Heart left ventricle (tissue), 16 donors: Measurements from ENCODE around the gene LRP5. TPM values are rescaled to one million over a fixed set of nuclear protein-coding genes. Genes with fewer than 3 reads are reported as not detected.

ENCODE experiments used
- ATAC-seq, 4 donors: fragments of 200-7000 bp; cut with Tn5 transposase; one replicate each; pipeline ENCODE4 v1.9.1; 2020 to 2022; ENCODE audit warnings: moderate library complexity in 4 of 4, mild to moderate bottlenecking in 3 of 4, moderate number of reproducible peaks in 1 of 4
- DNase-seq, 5 donors: peaks; one replicate each; pipeline ENCODE4 v3.0.0-alpha.2; 2020
- H3K27ac ChIP-seq, 12 donors: fragments of 200-600 bp; sonication (generic) in 4 of 12; one replicate each; pipeline versions ENCODE4 v1.5.0 to v1.8.0; 2016 to 2022; ENCODE audit warnings: mild to moderate bottlenecking in 2 of 12
- H3K27me3 ChIP-seq, 9 donors: fragments of 200-600 bp; sonication (generic) in 2 of 9; one replicate each; pipeline versions ENCODE4 v1.5.1 to v1.8.0; 2016 to 2022; ENCODE audit warnings: mild to moderate bottlenecking in 3 of 9
- H3K36me3 ChIP-seq, 9 donors: fragments of 200-600 bp; sonication (generic) in 2 of 9; one replicate each; pipeline versions ENCODE4 v1.5.0 to v1.8.0; 2018 to 2022; ENCODE audit warnings: mild to moderate bottlenecking in 2 of 9
- H3K4me1 ChIP-seq, 12 donors: fragments of 200-600 bp; sonication (generic) in 4 of 12; one replicate each; pipeline versions ENCODE4 v1.5.0 to v1.8.0; 2016 to 2022; ENCODE audit warnings: mild to moderate bottlenecking in 3 of 12
- H3K4me3 ChIP-seq, 12 donors: fragments of 200-600 bp; sonication (generic) in 4 of 12; one replicate each; pipeline versions ENCODE4 v1.5.0 to v1.8.0; 2017 to 2022; ENCODE audit warnings: mild to moderate bottlenecking in 9 of 12, moderate library complexity in 4 of 12
- H3K9me3 ChIP-seq, 12 donors: fragments of 200-600 bp; sonication (generic) in 4 of 12; one replicate each; pipeline versions ENCODE4 v1.5.0 to v1.8.0; 2016 to 2022; ENCODE audit warnings: mild to moderate bottlenecking in 1 of 12
- CTCF ChIP-seq, 12 donors: fragments of 200-600 bp; sonication (generic) in 4 of 12; IDR thresholded peaks; one replicate each; pipeline versions ENCODE4 v1.5.0 to v1.8.0; 2018 to 2022; ENCODE audit warnings: antibody characterized with exemption in 12 of 12, mild to moderate bottlenecking in 5 of 12
- POLR2A ChIP-seq, 2 donors: fragments of 450-650 bp; IDR thresholded peaks; one replicate each; pipeline ENCODE4 v1.6.1; 2017; ENCODE audit warnings: antibody characterized with exemption in 2 of 2, mild to moderate bottlenecking in 2 of 2, moderate library complexity in 2 of 2
- WGBS, 4 donors: extraction: QIAGEN DNeasy Blood & Tissue Kit in 2 of 4; methylation state at CpG; one replicate each; pipeline versions ENCODE4 v1.1.5 to v1.1.7; 2013 to 2018; 5-methylcytosine and 5-hydroxymethylcytosine counted together
- intact Hi-C, 10 donors: fragments of 100-400 bp; cut with DNase I; formaldehyde crosslinking; loops; one replicate each; pipeline versions ENCODE4 v1.11.1 to v1.14.2; 2022
- polyA plus RNA-seq, 2 donors: library from polyadenylated mRNA; stranded (reverse); fragments of 200-250 nt; gene quantifications; one replicate each; pipeline ENCODE4 v1.2.3, GENCODE V29; 2013
- total RNA-seq, 9 donors: library from RNA; depleted of rRNA in 2 of 9; stranded (reverse); fragments of >200 nt in 2 of 9; fragmentation: NEBNext Ultra II Directional in 3 of 9; extraction: Animal tissue kit (Norgen Biotek cat#: 25700) in 3 of 9; gene quantifications; one replicate each; pipeline versions ENCODE4 v1.1.0 to v1.2.4, GENCODE V29; 2016 to 2023
- donor health status: ischemic (EF 13 %, LVEDD 7.1; RV severe dilation, severe dysfunction).
- donor health status: healthy with polysubstance abuse.
- donor health status: DM: no; HTN: yes; CAD: no.
- donor health status: DM: no; HTN: no; CAD: no.
- donor health status: ischemic (EF 25% LVEDD 6.9; RV normal size, moderate dysfunction).
- donor health status: ischemic (EF 25% LVEDD 5.7; RV mildly dilated, moderate dysfunction).
- donor health status: healthy.
- donor health status: DM: yes; HTN: yes; CAD: no.
- donor health status: ischemic (EF 35%, LVEDD 5.7; RV mildly dilated, moderate dysfunction).
- donor health status: nonischemic (EF 11% LVEDD 7.7; RV severe dilation, severe dysfunction).
- donor health status: DM: yes; HTN: yes; CAD: no.
- donor health status: PGD.
- donor health status: ischemic (EF 29% LVEDD 5.4; RV normal size, mild dysfunction).
- donor health status: nonischemic (EF 23%, LVEDD 6.1; RV moderate dilation, normal function).

Gene LRP5
- total and polyA plus RNA-seq, 11 donors: 30.2 to 62.5 (median 39.8) TPM

DNA sequence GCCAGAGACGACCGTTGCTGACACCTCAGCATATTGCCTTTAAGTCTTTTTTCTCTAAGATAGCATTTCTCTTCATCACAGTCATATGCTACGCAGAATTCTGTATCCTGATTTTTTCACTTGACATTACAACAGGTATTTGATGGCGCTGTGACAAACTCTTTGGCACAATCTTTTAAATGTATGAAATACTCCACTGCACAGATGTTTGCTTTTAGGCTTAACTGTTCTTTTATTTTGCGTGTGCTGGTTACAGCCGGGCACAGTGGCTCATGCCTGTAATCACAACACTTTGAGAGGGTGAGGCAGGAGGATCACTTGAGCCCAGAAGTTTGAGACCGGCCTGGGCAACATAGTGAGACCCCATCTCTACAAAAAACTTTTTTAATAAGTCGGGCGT is 96.1 kb downstream of the LRP5 start:
- TF ChIP-seq POLR2A (IDR thresholded peaks at IDR 0.05) (no peak), CTCF (IDR thresholded peaks at IDR 0.05) (no peak)
- Histone ChIP-seq H3K4me1 (peaks cover 0 to 16% (median 2%) of the 10 kb centered on the region in 12 donors), H3K9me3 (no peaks in the 10 kb centered on the region), H3K27me3 (no peaks in the 10 kb centered on the region), H3K27ac (no peak overlapping the region), H3K36me3 (peaks cover 2 to 91% (median 67%) of the 10 kb centered on the region in 9 donors), H3K4me3 (no peak overlapping the region)
- ATAC-seq (no peak), DNase-seq (no peak)
- 94 to 98% (median 96%) methylated on average over 9 of the region's 9 CpGs for WGBS, 4 donors
- intact Hi-C loops: no loop called here

GRCh38 chr11:68409748-68410344 is 97.5 kb downstream of the LRP5 start:
- Histone ChIP-seq H3K27ac (no peak overlapping the region), H3K27me3 (no peaks in the 10 kb centered on the region), H3K4me1 (peaks cover 0 to 29% (median 6%) of the 10 kb centered on the region in 12 donors), H3K36me3 (peaks cover 2 to 93% (median 71%) of the 10 kb centered on the region in 9 donors), H3K9me3 (no peaks in the 10 kb centered on the region), H3K4me3 (no peak overlapping the region)
- ATAC-seq (peak in 2 of 4 donors; percentile 23 to 61), DNase-seq (peak in 1 of 5 donors; percentile 58)
- intact Hi-C loops: no loop called here
- TF ChIP-seq POLR2A (IDR thresholded peaks at IDR 0.05): no peak
- TF ChIP-seq CTCF (IDR thresholded peaks at IDR 0.05): no peak
- 89 to 94% (median 93%) methylated on average over 23 to 30 of the region's 30 CpGs for WGBS, 4 donors

GRCh38 chr11:68411501-68411991 is 99.2 kb downstream of the LRP5 start:
- H3K9me3 ChIP-seq: no peaks in the 10 kb centered on the region
- peaks cover 2 to 92% (median 77%) of the 10 kb centered on the region in 9 donors for H3K36me3 ChIP-seq
- intact Hi-C loops: no loop called here
- ATAC-seq: peak in 2 of 4 donors; percentile 10 to 15
- DNase-seq: no peak
- H3K27ac ChIP-seq: peak overlapping the region in 2 of 12 donors; percentile 1 to 2
- no peaks in the 10 kb centered on the region for H3K27me3 ChIP-seq
- TF ChIP-seq POLR2A (IDR thresholded peaks at IDR 0.05): no peak
- TF ChIP-seq CTCF (IDR thresholded peaks at IDR 0.05): no peak
- H3K4me3 ChIP-seq: no peak overlapping the region
- H3K4me1 ChIP-seq: peaks cover 0 to 20% (median 5%) of the 10 kb centered on the region in 12 donors
- WGBS, 4 donors: 77 to 88% (median 85%) methylated on average over 6 to 17 of the region's 17 CpGs

GRCh38 chr11:68412593-68413475 is 100.4 kb downstream of the LRP5 start:
- H3K27me3 ChIP-seq: no peaks in the 10 kb centered on the region
- ATAC-seq (peak; percentile 47 to 74 (median 58)), DNase-seq (peak in 3 of 5 donors; percentile 44 to 70 (median 56))
- H3K4me3 ChIP-seq: no peak overlapping the region
- intact Hi-C loops: no loop called here
- H3K36me3 ChIP-seq: peaks cover 2 to 92% (median 64%) of the 10 kb centered on the region in 9 donors
- H3K27ac ChIP-seq: peak overlapping the region in 8 of 12 donors; percentile 2 to 69 (median 26)
- WGBS, 4 donors: 61 to 71% (median 66%) methylated on average over 22 to 24 of the region's 24 CpGs
- H3K9me3 ChIP-seq: no peaks in the 10 kb centered on the region
- H3K4me1 ChIP-seq: peaks cover 0 to 20% (median 5%) of the 10 kb centered on the region in 12 donors
- TF ChIP-seq POLR2A (IDR thresholded peaks at IDR 0.05) (no peak), CTCF (IDR thresholded peaks at IDR 0.05) (no peak)
